Thyroid gland (tissue), 4 donors: ENCODE results near the gene LRBA. TPM values are rescaled to one million over a fixed set of nuclear protein-coding genes. Genes with fewer than 3 reads are reported as not detected.

Experiments used
- DNase-seq, 2 donors: peaks; one replicate each; pipeline ENCODE4 v3.0.0-alpha.2; 2019
- H3K27ac ChIP-seq, 3 donors: fragments of 200-600 bp; sonication (generic); 1 replicate in 2 of 3; 2 replicates in 1 of 3; pipeline ENCODE4 v1.5.1; 2016 to 2019; ENCODE audit warnings: mild to moderate bottlenecking in 1 of 3, moderate library complexity in 1 of 3
- H3K27me3 ChIP-seq: fragments of 200-600 bp; sonication (generic); one replicate; pipeline ENCODE4 v1.5.1; 2019
- H3K36me3 ChIP-seq, 2 donors: fragments of 200-600 bp; sonication (generic); one replicate each; pipeline ENCODE4 v1.5.1; 2016 to 2019
- H3K4me1 ChIP-seq, 2 donors: fragments of 200-600 bp; sonication (generic); one replicate each; pipeline ENCODE4 v1.5.1; 2017 to 2019
- H3K4me3 ChIP-seq, 3 donors: fragments of 200-600 bp; sonication (generic); replicated peaks in 1 of 3; 1 replicate in 2 of 3; 2 replicates in 1 of 3; pipeline ENCODE4 v1.5.1; 2016; ENCODE audit warnings: mild to moderate bottlenecking in 1 of 3
- H3K9me3 ChIP-seq: fragments of 200-600 bp; sonication (generic); one replicate; pipeline ENCODE4 v1.5.1; 2017
- POLR2A ChIP-seq, 2 donors: fragments of 450-650 bp; IDR thresholded peaks; one replicate each; pipeline ENCODE4 v1.6.1; 2017; ENCODE audit warnings: antibody characterized with exemption in 2 of 2, mild to moderate bottlenecking in 2 of 2, moderate library complexity in 1 of 2
- WGBS, 2 donors: methylation state at CpG; one replicate each; pipeline ENCODE4 v1.1.5; 2017; 5-methylcytosine and 5-hydroxymethylcytosine counted together
- intact Hi-C: fragments of 100-400 bp; cut with DNase I; formaldehyde crosslinking; loops from one replicate; pipeline ENCODE4 v1.15.1; 2023
- total RNA-seq, 4 donors: library from RNA; depleted of rRNA; stranded (reverse); fragments of >200 nt; gene quantifications; one replicate each; pipeline ENCODE4 v1.2.3, GENCODE V29; 2016
- TF ChIP-seq, protein P1 (sequence below), 6 experiments: fragments of 200-600 bp in 3 of 6; fragments of 450-650 bp in 3 of 6; sonication (generic) in 3 of 6; IDR thresholded peaks; one replicate each; pipeline ENCODE4 v1.5.1; 2016 to 2019; ENCODE audit warnings: antibody characterized with exemption in 6 of 6, mild to moderate bottlenecking in 2 of 6, inconsistent platforms in 1 of 6, moderate library complexity in 1 of 6

Gene LRBA
- total RNA-seq, 4 donors from 2014 or later, result 98.9 to 127 (median 113) TPM

DNA sequence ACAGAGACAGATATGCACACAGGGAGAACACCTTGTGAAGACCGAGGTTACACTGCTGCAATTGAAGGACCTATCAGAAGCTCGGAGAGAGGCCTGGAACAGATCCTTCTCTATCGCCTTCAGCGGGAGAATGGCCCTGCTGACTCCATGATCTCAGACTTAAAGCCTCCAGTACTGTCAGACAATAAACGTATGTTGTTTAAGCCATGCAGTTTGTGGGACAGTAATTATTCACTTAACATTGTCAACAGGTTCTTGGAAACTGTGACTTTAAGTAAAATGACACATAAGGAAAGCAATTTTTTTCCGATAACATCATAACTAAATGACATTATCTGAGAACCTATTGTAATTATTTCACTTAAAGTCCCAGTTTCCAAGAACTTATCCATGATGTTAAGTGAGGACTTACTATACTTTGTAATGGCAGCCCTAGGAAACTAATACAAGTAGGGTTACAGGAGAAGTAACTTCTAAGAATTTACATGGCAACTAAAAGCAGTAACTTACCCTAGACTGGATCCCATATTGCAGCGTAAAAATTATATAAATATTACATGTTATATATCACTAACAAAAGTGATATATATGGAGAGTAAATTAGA, 613.9 kb downstream of the LRBA start:
- no peaks in the 10 kb centered on the region for H3K27me3 ChIP-seq
- WGBS, 2 donors, result 95 to 97% methylated on average over 7 of the region's 7 CpGs
- no peaks in the 10 kb centered on the region for H3K4me1 ChIP-seq
- TF ChIP-seq, protein P1, sequence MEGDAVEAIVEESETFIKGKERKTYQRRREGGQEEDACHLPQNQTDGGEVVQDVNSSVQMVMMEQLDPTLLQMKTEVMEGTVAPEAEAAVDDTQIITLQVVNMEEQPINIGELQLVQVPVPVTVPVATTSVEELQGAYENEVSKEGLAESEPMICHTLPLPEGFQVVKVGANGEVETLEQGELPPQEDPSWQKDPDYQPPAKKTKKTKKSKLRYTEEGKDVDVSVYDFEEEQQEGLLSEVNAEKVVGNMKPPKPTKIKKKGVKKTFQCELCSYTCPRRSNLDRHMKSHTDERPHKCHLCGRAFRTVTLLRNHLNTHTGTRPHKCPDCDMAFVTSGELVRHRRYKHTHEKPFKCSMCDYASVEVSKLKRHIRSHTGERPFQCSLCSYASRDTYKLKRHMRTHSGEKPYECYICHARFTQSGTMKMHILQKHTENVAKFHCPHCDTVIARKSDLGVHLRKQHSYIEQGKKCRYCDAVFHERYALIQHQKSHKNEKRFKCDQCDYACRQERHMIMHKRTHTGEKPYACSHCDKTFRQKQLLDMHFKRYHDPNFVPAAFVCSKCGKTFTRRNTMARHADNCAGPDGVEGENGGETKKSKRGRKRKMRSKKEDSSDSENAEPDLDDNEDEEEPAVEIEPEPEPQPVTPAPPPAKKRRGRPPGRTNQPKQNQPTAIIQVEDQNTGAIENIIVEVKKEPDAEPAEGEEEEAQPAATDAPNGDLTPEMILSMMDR (IDR thresholded peaks at IDR 0.05), result no peak
- H3K36me3 ChIP-seq, result no peaks in the 10 kb centered on the region
- DNase-seq, result no peak
- H3K9me3 ChIP-seq, result no peaks in the 10 kb centered on the region
- H3K27ac ChIP-seq, result no peak overlapping the region
- intact Hi-C loops, result no loop called here
- no peak overlapping the region for H3K4me3 ChIP-seq

DNA sequence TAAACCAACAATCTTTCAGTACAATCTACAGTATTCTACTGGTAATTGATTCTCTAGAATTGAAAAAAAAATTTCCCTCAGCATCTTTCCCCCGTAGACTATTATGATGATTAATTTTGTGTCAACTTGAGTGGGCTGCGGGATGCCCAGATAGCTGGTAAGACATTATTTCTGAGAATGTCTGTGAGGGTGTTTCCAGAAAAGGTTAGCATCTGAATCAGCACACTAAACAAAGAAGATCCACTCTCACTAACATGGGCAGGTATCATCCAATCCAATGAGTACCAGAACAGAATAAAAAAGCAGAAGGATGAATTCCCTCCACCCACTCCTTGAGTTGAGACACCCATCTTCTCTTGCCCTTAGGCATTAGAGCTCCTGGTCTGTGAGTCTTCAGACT, 619.2 kb downstream of the LRBA start:
- no peaks in the 10 kb centered on the region for H3K36me3 ChIP-seq
- no peaks in the 10 kb centered on the region for H3K9me3 ChIP-seq
- WGBS, 2 donors, result 48 to 50% methylated on average over 2 of the region's 2 CpGs

DNA sequence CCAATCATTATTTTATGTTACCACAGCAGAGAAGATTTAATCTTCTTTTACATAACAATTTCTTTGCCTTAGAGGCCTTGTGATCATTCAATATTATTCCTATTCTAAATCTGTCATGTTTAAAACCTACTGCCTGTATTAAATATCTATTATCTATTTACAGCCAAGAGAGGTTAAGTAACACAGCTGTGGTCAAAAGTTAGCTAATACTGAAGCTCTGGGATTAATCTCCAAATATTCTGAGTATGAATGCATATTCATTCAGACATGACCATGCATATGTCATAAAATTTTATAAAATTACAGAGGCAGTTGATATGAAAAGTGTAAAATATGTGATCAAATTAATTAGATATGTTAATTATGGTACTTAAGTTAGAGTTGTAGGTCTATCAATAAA, 621.0 kb downstream of the LRBA start:
- Histone ChIP-seq H3K36me3 (no peaks in the 10 kb centered on the region), H3K9me3 (no peaks in the 10 kb centered on the region), H3K27ac (no peak overlapping the region), H3K4me1 (no peaks in the 10 kb centered on the region), H3K4me3 (no peak overlapping the region), H3K27me3 (no peaks in the 10 kb centered on the region)
- no peak for DNase-seq
- intact Hi-C loops, result no loop called here
- no peak for TF ChIP-seq POLR2A (IDR thresholded peaks at IDR 0.05)
- TF ChIP-seq, protein P1 (IDR thresholded peaks at IDR 0.05), result no peak

More for the DNA sequence above, 619.2 kb downstream of the LRBA start:
- intact Hi-C loops, result no loop called here
- H3K4me1 ChIP-seq, result no peaks in the 10 kb centered on the region
- no peaks in the 10 kb centered on the region for H3K27me3 ChIP-seq
- H3K27ac ChIP-seq, result no peak overlapping the region
- no peak for TF ChIP-seq POLR2A (IDR thresholded peaks at IDR 0.05)
- TF ChIP-seq, protein P1 (IDR thresholded peaks at IDR 0.05), result no peak
- DNase-seq, result no peak
- H3K4me3 ChIP-seq, result no peak overlapping the region

DNA sequence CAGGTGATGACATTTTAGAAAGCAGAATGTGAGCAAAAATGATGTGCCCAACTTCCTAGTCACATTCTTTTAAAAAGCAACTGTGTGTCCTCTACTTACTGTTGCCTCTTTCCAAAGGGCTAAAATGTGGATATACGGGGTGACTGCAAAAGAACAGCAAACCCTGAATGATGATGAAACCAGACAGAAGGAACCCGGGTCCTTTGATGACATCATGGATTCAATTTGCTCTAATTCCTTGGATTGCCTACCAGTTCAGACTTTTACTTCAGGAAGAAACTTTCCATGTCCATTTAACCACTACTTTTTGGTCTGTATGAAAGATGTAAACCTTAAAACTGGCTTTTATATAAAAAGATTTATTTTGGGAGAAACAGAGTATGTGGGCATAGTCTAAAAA, 624.0 kb downstream of the LRBA start:
- Histone ChIP-seq H3K4me1 (no peaks in the 10 kb centered on the region), H3K27me3 (no peaks in the 10 kb centered on the region), H3K27ac (no peak overlapping the region), H3K9me3 (no peaks in the 10 kb centered on the region), H3K4me3 (no peak overlapping the region), H3K36me3 (no peaks in the 10 kb centered on the region)
- TF ChIP-seq, protein P1 (IDR thresholded peaks at IDR 0.05), result no peak
- TF ChIP-seq POLR2A (IDR thresholded peaks at IDR 0.05), result no peak
- DNase-seq, result no peak
- 95 to 96% methylated on average over 2 of the region's 2 CpGs for WGBS, 2 donors
- intact Hi-C loops, result no loop called here

DNA sequence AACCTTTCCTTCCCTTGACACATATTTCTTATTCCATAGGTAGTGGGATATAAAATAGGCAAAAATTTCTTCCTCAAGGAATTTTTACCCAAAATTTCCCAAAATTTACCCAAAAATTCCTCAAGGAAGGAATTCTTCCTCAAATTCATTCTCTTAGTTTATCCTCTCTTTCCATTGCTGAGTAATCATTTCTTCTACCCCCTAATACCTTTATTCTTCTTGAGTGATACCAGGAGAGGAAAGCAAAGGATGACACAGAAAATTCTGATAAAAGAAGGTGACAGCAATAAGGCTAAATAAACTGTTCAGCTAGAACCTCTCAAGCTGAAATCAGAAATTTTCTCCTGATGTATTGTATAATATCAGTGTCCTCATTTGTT, 624.6 kb downstream of the LRBA start:
- Histone ChIP-seq H3K4me3 (no peak overlapping the region), H3K4me1 (peaks cover 0 to 3% of the 10 kb centered on the region in 2 donors), H3K27ac (no peak overlapping the region), H3K27me3 (no peaks in the 10 kb centered on the region), H3K9me3 (no peaks in the 10 kb centered on the region), H3K36me3 (no peaks in the 10 kb centered on the region)
- no peak for DNase-seq
- TF ChIP-seq, protein P1 (IDR thresholded peaks at IDR 0.05), result no peak
- TF ChIP-seq POLR2A (IDR thresholded peaks at IDR 0.05), result no peak
- intact Hi-C loops, result no loop called here
